Myocyte (in vitro differentiated cells): ENCODE results near the gene SCML1. TPM values are rescaled to one million over a fixed set of nuclear protein-coding genes. Genes with fewer than 3 reads are reported as not detected.

Experiments
- DNase-seq: peaks from one replicate; pipeline ENCODE4 v3.0.0-alpha.2; 2012; ENCODE audit warnings: low read depth
- total RNA-seq: library from RNA; depleted of rRNA; stranded (reverse); fragments of >200 nt; gene quantifications from 2 replicates; pipeline ENCODE4 v1.2.3, GENCODE V29; 2014

Gene SCML1
- total RNA-seq, 1 donor from 2014 or later = 11.2 TPM

DNA sequence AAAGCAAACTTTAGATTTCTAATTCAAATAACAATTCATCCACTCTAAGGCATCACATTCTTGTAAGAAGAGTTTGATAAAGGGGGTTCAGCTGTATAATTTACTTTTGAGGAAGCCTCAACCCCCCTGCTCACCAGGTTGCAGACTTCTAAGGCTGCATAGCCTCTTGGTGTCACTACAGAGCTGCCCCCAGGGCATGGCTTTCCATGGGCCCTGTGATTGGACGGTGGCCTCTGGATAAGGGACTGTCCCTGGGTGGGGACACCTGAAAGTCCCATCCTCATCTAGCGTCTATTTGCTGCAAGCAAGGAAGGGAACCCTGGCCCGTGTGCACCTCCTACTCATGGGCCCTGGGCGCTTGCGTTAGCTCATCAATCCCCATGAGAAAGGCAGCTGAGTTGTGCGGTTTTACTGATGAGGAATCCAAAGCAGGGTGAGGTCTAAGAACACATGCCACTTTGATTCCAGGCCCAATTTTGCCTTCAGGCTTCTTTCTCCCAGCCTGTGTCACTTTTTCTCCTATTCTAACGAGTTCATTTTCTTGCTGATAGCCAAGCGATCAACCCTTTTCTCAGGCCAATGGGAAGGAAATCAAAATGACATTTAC, 51.8 kb downstream of the SCML1 start:
- DNase-seq = peak; percentile 15

DNA sequence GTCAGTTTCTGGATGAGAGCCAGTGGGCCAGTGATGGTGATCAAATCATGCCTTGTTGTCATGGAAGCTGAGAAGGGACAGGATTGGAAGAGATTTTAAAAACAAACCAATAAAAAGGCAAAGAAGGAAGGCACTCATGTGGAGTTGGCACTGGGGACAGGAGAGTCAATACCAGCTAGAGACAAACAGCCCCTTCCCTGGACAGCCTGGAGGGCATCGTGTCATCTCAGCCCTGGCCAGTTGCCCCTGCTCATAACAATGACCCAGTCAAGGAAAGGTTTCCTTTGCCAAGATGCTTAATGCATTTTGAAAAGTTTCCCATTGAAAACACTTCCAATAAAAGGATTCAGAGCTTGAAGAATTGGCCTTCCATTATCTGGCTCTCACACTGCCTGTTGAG, 55.5 kb downstream of the SCML1 start:
- no peak for DNase-seq

DNA sequence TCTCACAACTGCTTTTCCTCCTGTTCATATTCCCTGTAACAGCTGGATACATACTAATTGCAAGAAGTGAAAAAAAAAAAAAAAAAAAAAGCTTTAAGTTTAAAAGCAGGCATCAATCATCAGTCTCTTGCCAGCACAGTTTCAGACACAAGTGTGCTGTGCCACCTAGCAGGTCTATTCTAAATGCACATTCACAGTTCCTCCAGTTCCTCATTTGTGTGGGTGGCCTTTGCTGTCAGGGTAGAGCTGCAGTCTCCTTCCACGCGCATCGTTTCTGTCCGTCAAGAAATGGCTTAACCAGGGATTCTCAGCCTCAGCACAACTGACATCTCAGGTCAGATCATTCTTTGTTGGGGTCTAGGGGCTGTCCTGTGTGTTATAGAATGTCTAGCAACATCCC, 61.6 kb downstream of the SCML1 start:
- no peak for DNase-seq

DNA sequence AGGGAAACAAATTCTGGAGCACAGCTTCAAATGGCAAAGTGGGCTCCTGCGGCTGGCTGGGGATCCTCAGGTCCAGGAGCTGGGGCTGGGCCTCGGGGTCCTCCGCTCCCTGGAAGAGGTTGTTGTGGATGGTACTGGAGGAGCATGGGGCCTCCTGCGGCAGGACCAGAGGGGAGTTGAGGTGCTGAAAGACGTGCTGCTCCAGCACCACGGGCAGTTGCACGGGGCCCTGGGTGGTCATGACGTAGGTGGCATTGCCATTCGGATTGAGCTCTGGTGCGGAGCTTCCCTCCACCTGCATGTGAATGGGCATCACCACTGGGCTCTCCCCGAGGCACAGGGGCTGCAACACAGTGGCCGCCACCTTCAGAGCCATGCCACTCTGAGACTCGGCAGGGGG, 64.1 kb downstream of the SCML1 start:
- DNase-seq = no peak

DNA sequence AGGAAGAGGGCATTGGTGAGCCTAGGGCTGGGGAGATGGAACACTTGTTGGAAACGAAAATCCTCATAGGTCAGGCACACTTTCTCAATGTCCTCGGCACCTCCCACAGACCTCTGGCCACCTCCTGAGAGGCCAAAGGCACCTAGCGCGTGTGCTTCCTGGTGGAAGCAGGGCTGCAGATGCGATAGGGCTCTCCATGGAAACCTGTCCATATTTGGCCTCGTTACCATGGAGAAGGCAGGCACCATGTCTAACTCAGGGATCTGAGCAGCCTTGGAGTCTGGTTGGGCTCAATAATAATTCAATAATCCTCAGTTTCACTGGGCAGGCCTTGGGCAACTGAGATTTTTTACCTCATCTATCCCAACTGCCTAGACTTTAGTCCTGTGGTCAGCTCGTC, 65.5 kb downstream of the SCML1 start:
- no peak for DNase-seq

DNA sequence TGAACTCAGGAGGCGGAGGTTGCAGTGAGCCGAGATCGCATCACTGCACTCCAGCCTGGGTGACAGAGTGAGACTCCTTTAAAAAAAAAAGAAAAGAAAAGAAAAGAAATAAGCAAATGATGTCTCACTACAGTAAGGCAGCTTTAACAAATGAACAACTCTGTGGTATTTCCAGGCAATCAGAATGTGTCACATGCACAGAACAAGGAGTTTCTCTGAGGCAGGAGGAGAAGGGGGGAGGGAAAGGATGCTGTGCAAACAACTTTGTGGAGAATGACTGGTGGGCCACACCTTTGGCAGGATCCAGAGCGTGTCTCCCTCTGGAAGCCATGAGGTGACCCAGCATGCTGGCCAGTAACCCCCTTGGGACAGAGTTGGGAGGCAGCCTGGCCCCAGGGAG, 66.2 kb downstream of the SCML1 start:
- no peak for DNase-seq

Other genes with a start within 250 kb of the SCML1 start
- 0.35 and 0.42 TPM in 2 replicates for gene RAI2, start 123.8 kb downstream of the SCML1 start, total RNA-seq